HEK293 (cell line): Measurements from ENCODE around the gene RCAN2.

Experiments used
- CTCF ChIA-PET: fragments of 350-600 bp; formaldehyde crosslinking; extraction: SDS; loops from one replicate; lab custom pipeline; 2021; ENCODE audit warnings: antibody characterized with exemption; lab: Yijun Ruan, JAX
- POLR2A ChIA-PET: fragments of 300-600 bp; formaldehyde crosslinking; extraction: SDS; loops from one replicate; lab custom pipeline; 2020; ENCODE audit warnings: antibody characterized with exemption, inconsistent platforms; lab: Yijun Ruan, JAX
- H3K27ac ChIP-seq: fragments of 200-500 bp; sonication (Bioruptor generic); 2 replicates; pipeline ENCODE4 v1.5.1; 2014; ENCODE audit warnings: low read depth, low read length, control low read depth, inconsistent platforms; ENCODE audit errors: extremely low read depth
- H3K36me3 ChIP-seq, 2 experiments: fragments of 200-500 bp in 1 of 2; sonication (Bioruptor generic) in 1 of 2; 1 replicate in 1 of 2; 2 replicates in 1 of 2; pipeline ENCODE4 v1.5.1; 2014 to 2017; ENCODE audit warnings: inconsistent platforms in 2 of 2, low read length in 2 of 2; ENCODE audit not compliant: control insufficient read depth in 2 of 2, insufficient read depth in 1 of 2
- H3K4me1 ChIP-seq: fragments of 200-500 bp; sonication (Bioruptor generic); 2 replicates; pipeline ENCODE4 v1.5.1; 2014; ENCODE audit warnings: mild to moderate bottlenecking, low read length, inconsistent platforms; ENCODE audit not compliant: control insufficient read depth, insufficient read depth
- H3K4me3 ChIP-seq: 2 replicates; pipeline ENCODE4 v1.5.1; 2011; ENCODE audit warnings: low read depth, mild to moderate bottlenecking, control low read depth, low read length, moderate library complexity
- H3K9me3 ChIP-seq: fragments of 200-500 bp; sonication (Bioruptor generic); 2 replicates; pipeline ENCODE4 v1.5.1; 2014; ENCODE audit warnings: low read depth, low read length, inconsistent platforms; ENCODE audit not compliant: control insufficient read depth, insufficient read depth
- TCF7L2 ChIP-seq: IDR thresholded peaks from 2 replicates; pipeline ENCODE4 v1.6.1; 2011; ENCODE audit warnings: low read depth, mild to moderate bottlenecking, inconsistent platforms, low read length, moderate library complexity, borderline replicate concordance
- ZNF121 ChIP-seq: fragments of 450-650 bp; formaldehyde crosslinking; IDR thresholded peaks from 2 replicates; pipeline ENCODE4 v1.5.1; 2016; ENCODE audit warnings: missing biosample characterization, missing genetic modification characterization
- ZNF175 ChIP-seq: fragments of 450-650 bp; formaldehyde crosslinking; IDR thresholded peaks from 2 replicates; pipeline ENCODE4 v1.5.1; 2016; ENCODE audit warnings: missing biosample characterization, missing genetic modification characterization
- ZNF23 ChIP-seq: fragments of 450-650 bp; formaldehyde crosslinking; IDR thresholded peaks from 2 replicates; pipeline ENCODE4 v1.5.1; 2016; ENCODE audit warnings: missing biosample characterization, missing genetic modification characterization, borderline replicate concordance
- ZNF335 ChIP-seq: fragments of 450-650 bp; formaldehyde crosslinking; conservative IDR thresholded peaks from 2 replicates; pipeline ENCODE4 v1.5.1; 2016; ENCODE audit warnings: missing biosample characterization, missing genetic modification characterization
- ZNF362 ChIP-seq: fragments of 450-650 bp; formaldehyde crosslinking; IDR thresholded peaks from 2 replicates; pipeline ENCODE4 v1.5.1; 2016; ENCODE audit warnings: missing biosample characterization, missing genetic modification characterization
- ZNF416 ChIP-seq: fragments of 450-650 bp; formaldehyde crosslinking; IDR thresholded peaks from 2 replicates; pipeline ENCODE4 v1.5.1; 2016; ENCODE audit warnings: missing biosample characterization, missing genetic modification characterization
- ZNF488 ChIP-seq: fragments of 450-650 bp; formaldehyde crosslinking; IDR thresholded peaks from 2 replicates; pipeline ENCODE4 v1.5.1; 2016; ENCODE audit warnings: missing biosample characterization, missing genetic modification characterization
- ZNF518A ChIP-seq: fragments of 450-650 bp; formaldehyde crosslinking; conservative IDR thresholded peaks from 2 replicates; pipeline ENCODE4 v1.5.1; 2016; ENCODE audit warnings: low read depth, missing biosample characterization, missing genetic modification characterization
- ZNF555 ChIP-seq: fragments of 450-650 bp; formaldehyde crosslinking; conservative IDR thresholded peaks from 2 replicates; pipeline ENCODE4 v1.5.1; 2017; ENCODE audit warnings: missing biosample characterization, mild to moderate bottlenecking, missing genetic modification characterization, inconsistent platforms
- ZNF600 ChIP-seq: fragments of 450-650 bp; formaldehyde crosslinking; IDR thresholded peaks from 2 replicates; pipeline ENCODE4 v1.5.1; 2016; ENCODE audit warnings: missing biosample characterization, missing genetic modification characterization
- ZNF624 ChIP-seq: fragments of 450-650 bp; formaldehyde crosslinking; IDR thresholded peaks from 2 replicates; pipeline ENCODE4 v1.5.1; 2017; ENCODE audit warnings: missing biosample characterization, missing genetic modification characterization
- ZNF639 ChIP-seq: fragments of 450-650 bp; formaldehyde crosslinking; IDR thresholded peaks from 2 replicates; pipeline ENCODE4 v1.5.1; 2016; ENCODE audit warnings: missing biosample characterization, missing genetic modification characterization
- ZNF76 ChIP-seq: fragments of 450-650 bp; formaldehyde crosslinking; IDR thresholded peaks from 2 replicates; pipeline ENCODE4; 2016; ENCODE audit warnings: low read depth, missing biosample characterization, missing genetic modification characterization, borderline replicate concordance

RCAN2 gene

GRCh38 chr6:46207174-46207573 lies 284.1 kb downstream of the RCAN2 start:
- H3K4me3 ChIP-seq, result no peak overlapping the region
- ChIA-PET POLR2A (no interaction called here), CTCF (interaction anchor here (0.6 to 1.8 kb wide), 5 partner anchors 9 to 117 kb away, joined by 4 to 7 read pairs (median 5); no protein-coding TSS in a partner anchor)
- no peak for TF ChIP-seq ZNF76 (tag by site-specific recombination)
- TF ChIP-seq ZNF488, result no peak
- no peaks in the 10 kb centered on the region for H3K36me3 ChIP-seq
- no peaks in the 10 kb centered on the region for H3K4me1 ChIP-seq
- no peaks in the 10 kb centered on the region for H3K9me3 ChIP-seq
- no peak overlapping the region for H3K27ac ChIP-seq

GRCh38 chr6:46204880-46205650 lies 286.2 kb downstream of the RCAN2 start:
- Histone ChIP-seq H3K4me3 (no peak overlapping the region), H3K9me3 (no peaks in the 10 kb centered on the region), H3K4me1 (no peaks in the 10 kb centered on the region), H3K36me3 (no peaks in the 10 kb centered on the region), H3K27ac (no peak overlapping the region)
- POLR2A ChIA-PET, result no interaction called here
- no peak for TF ChIP-seq ZNF639 (tag by site-specific recombination)
- no peak for TF ChIP-seq ZNF518A (tag by site-specific recombination)
- TF ChIP-seq ZNF416 (tag by site-specific recombination), result no peak
- CTCF ChIA-PET, result interaction anchor here (0.7 to 2.3 kb wide), 4 partner anchors 16 to 115 kb away, joined by 3 to 6 read pairs (median 4); no protein-coding TSS in a partner anchor

GRCh38 chr6:46203391-46204177 lies 287.7 kb downstream of the RCAN2 start:
- Histone ChIP-seq H3K4me3 (no peak overlapping the region), H3K27ac (no peak overlapping the region), H3K36me3 (no peaks in the 10 kb centered on the region), H3K9me3 (no peaks in the 10 kb centered on the region), H3K4me1 (no peaks in the 10 kb centered on the region)
- ChIA-PET CTCF (interaction anchor here (2.3 kb wide), 1 partner anchor 17 kb away, joined by 6 read pairs; no protein-coding TSS in a partner anchor), POLR2A (interaction anchor here (0.7 kb wide), 1 partner anchor 1114 kb away, joined by 3 read pairs; no protein-coding TSS in a partner anchor)
- TF ChIP-seq ZNF175 (tag by site-specific recombination) (no peak), ZNF518A (tag by site-specific recombination) (no peak), ZNF23 (tag by site-specific recombination) (no peak), ZNF335 (tag by site-specific recombination) (no peak), ZNF555 (tag by site-specific recombination) (no peak), TCF7L2 (no peak), ZNF362 (tag by site-specific recombination) (no peak), ZNF600 (tag by site-specific recombination) (no peak), ZNF121 (no peak), ZNF624 (tag by site-specific recombination) (no peak)
